ENCODE measurements around the gene LRP5.

GRCh38 chr11:68447015-68447801 lies 134.8 kb downstream of the LRP5 start:
- TF ChIP-seq GATA2 (IDR thresholded peaks at IDR 0.05; ENCODE audit: low read depth, low read length) (no peak), GATA3 (IDR thresholded peaks at IDR 0.05; ENCODE audit: low read depth, low read length) (no peak)

Data from SH-SY5Y (cell line).